CD4-positive, alpha-beta T cell treated with Interleukin-12 subunit alpha and Interleukin-12 subunit beta, for 1 hour (primary cell): ENCODE data around the gene GAGE12H.
"Not testable (repeated sequence)": the region's sequence is repeated elsewhere in the genome, so short reads cannot be mapped to it uniquely, and the experiment has no call there.

Source experiments
- DNase-seq: peaks from one replicate; pipeline ENCODE4 v3.0.0-alpha.2; 2020

Gene GAGE12H

GRCh38 chrX:49579649-49580048 is at the start of gene GAGE12H:
GAGE12H (plus strand) TSS chrX:49579949; CDS start chrX:49581104, 1,155 bp downstream.
- not testable (repeated sequence) for DNase-seq

GRCh38 chrX:49531877-49532276 is 47.9 kb upstream of the GAGE12H start, which contains the start of gene GAGE12C:
GAGE12C (plus strand) TSS chrX:49532177; CDS start chrX:49533332, 1,155 bp downstream.
- DNase-seq = not testable (repeated sequence)

GRCh38 chrX:49541433-49541832 is 38.3 kb upstream of the GAGE12H start, which contains the start of gene GAGE12D:
GAGE12D (plus strand) TSS chrX:49541733; CDS start chrX:49542888, 1,155 bp downstream.
- DNase-seq = not testable (repeated sequence)

- DNase-seq = not testable (repeated sequence)
These were observed 28.8 kb upstream of the GAGE12H start, which contains the start of gene GAGE12E for GRCh38 chrX:49550989-49551388. GAGE12E (plus strand) TSS chrX:49551289; CDS start chrX:49552444, 1,155 bp downstream.

GRCh38 chrX:49560542-49560941 is 19.2 kb upstream of the GAGE12H start, which contains the start of gene GAGE12F:
GAGE12F (plus strand) TSS chrX:49560842; CDS start chrX:49561997, 1,155 bp downstream.
- not testable (repeated sequence) for DNase-seq

- DNase-seq = not testable (repeated sequence)
These were observed 11.0 kb upstream of the GAGE12H start for GRCh38 chrX:49568728-49569127.

- not testable (repeated sequence) for DNase-seq
These were observed 10.6 kb upstream of the GAGE12H start for GRCh38 chrX:49569152-49569551.

- DNase-seq = not testable (repeated sequence)
These were observed 9.6 kb upstream of the GAGE12H start, which contains the start of gene GAGE12G for GRCh38 chrX:49570100-49570499. GAGE12G (plus strand) TSS chrX:49570400; CDS start chrX:49571555, 1,155 bp downstream.

GRCh38 chrX:49589196-49589595 is 9.4 kb downstream of the GAGE12H start, which contains the start of gene GAGE2A:
GAGE2A (plus strand) TSS chrX:49589496; CDS start chrX:49590651, 1,155 bp downstream.
- DNase-seq = not testable (repeated sequence)

- not testable (repeated sequence) for DNase-seq
These were observed 10.2 kb downstream of the GAGE12H start for GRCh38 chrX:49589769-49590478.

- DNase-seq = not testable (repeated sequence)
These were observed 10.7 kb downstream of the GAGE12H start for GRCh38 chrX:49590488-49590887.

- DNase-seq = not testable (repeated sequence)
These were observed 19.0 kb downstream of the GAGE12H start, which contains the start of gene GAGE1 for GRCh38 chrX:49598720-49599119. GAGE1 (plus strand) TSS chrX:49599020; CDS start chrX:49600175, 1,155 bp downstream.

GRCh38 chrX:49610718-49611310 is 31.1 kb downstream of the GAGE12H start:
- DNase-seq = no peak

- DNase-seq = no peak
These were observed 38.8 kb downstream of the GAGE12H start for GRCh38 chrX:49618574-49618973.

- DNase-seq = peak; percentile 10
These were observed 47.5 kb downstream of the GAGE12H start for GRCh38 chrX:49627086-49627777.
